ENCODE results near the gene PALMD. TPM values are rescaled to one million over a fixed set of nuclear protein-coding genes. Genes with fewer than 3 reads are reported as not detected.

Gene PALMD
- total RNA-seq, 2 donors from 2014 or later: 17.8 to 18.2 TPM

DNA sequence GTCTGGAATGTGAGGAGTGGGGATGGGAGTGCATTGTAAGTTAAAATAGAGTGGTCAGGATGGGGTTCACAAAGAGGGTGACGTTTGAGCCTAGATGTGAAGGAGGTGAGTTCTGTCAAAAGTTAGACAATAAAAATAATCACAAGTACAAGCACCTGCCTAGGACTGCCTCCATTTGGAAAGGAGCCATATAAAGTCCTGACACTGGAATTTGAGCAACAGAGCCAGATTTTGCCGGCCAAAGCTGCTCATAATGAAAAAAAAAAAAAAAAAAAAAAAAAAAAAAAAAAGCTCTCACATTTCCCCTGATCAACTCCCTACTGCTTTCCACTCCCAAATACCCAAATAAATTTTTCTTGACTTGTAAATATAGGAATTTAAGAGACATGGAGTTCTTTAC lies 4.1 kb downstream of the PALMD start:
- Histone ChIP-seq H3K9me3 (no peaks in the 10 kb centered on the region), H3K4me3 (no peak overlapping the region), H3K27ac (peak overlapping the region; percentile 52 to 59), H3K4me1 (replicated peaks) (no peaks in the 10 kb centered on the region), H3K27me3 (replicated peaks; ENCODE audit: insufficient read depth) (no peaks in the 10 kb centered on the region), H3K36me3 (no peaks in the 10 kb centered on the region)
- 23% methylated on average over 2 of the region's 2 CpGs for WGBS
- peak; percentile 34 for DNase-seq (ENCODE audit: low spot score)
- intact Hi-C loops (cut with DNase I): no loop called here
- no peak for TF ChIP-seq POLR2A (IDR thresholded peaks at IDR 0.05)
- TF ChIP-seq POLR2AphosphoS5 (IDR thresholded peaks at IDR 0.05): no peak
- TF ChIP-seq, protein P1, sequence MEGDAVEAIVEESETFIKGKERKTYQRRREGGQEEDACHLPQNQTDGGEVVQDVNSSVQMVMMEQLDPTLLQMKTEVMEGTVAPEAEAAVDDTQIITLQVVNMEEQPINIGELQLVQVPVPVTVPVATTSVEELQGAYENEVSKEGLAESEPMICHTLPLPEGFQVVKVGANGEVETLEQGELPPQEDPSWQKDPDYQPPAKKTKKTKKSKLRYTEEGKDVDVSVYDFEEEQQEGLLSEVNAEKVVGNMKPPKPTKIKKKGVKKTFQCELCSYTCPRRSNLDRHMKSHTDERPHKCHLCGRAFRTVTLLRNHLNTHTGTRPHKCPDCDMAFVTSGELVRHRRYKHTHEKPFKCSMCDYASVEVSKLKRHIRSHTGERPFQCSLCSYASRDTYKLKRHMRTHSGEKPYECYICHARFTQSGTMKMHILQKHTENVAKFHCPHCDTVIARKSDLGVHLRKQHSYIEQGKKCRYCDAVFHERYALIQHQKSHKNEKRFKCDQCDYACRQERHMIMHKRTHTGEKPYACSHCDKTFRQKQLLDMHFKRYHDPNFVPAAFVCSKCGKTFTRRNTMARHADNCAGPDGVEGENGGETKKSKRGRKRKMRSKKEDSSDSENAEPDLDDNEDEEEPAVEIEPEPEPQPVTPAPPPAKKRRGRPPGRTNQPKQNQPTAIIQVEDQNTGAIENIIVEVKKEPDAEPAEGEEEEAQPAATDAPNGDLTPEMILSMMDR (IDR thresholded peaks at IDR 0.05): no peak

DNA sequence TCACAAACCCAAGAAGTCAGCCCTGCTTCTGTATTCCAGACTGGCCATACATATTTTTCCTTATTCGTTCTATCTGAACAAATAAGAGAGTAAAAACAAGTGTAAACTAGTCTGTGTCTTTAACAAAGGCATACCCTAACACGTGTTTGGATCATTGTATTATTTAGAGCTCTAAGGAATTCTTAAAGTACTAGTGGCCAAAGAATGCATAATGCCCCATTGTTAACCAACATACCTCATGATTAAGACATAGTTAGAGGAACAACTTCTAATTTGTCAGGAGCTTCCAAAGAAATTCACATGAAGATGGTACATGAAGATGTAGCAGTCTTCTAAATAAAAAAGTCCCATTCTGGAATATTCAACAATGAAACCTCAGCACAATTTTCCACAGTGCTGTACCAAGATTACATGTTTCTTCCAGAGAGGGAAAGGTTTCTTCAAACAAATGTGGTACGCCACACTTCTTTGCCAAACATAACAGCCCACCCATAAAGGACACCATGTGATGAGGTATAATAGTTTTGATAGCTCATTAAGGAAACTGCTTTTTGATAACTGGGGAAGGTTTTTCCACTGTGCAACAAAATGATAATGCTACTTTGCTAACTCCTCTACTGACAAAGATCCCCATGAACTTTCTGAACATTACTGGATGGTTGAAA lies 5.0 kb downstream of the PALMD start:
- Histone ChIP-seq H3K4me3 (no peak overlapping the region), H3K9me3 (no peaks in the 10 kb centered on the region), H3K36me3 (no peaks in the 10 kb centered on the region), H3K27me3 (replicated peaks; ENCODE audit: insufficient read depth) (no peaks in the 10 kb centered on the region), H3K27ac (peak overlapping the region; percentile 52 to 59), H3K4me1 (replicated peaks) (no peaks in the 10 kb centered on the region)
- 35% methylated on average over 3 of the region's 3 CpGs for WGBS
- intact Hi-C loops (cut with DNase I): no loop called here
- no peak for DNase-seq (ENCODE audit: low spot score)
- TF ChIP-seq POLR2A (IDR thresholded peaks at IDR 0.05): no peak
- TF ChIP-seq, protein P1 (IDR thresholded peaks at IDR 0.05): no peak
- no peak for TF ChIP-seq POLR2AphosphoS5 (IDR thresholded peaks at IDR 0.05)

DNA sequence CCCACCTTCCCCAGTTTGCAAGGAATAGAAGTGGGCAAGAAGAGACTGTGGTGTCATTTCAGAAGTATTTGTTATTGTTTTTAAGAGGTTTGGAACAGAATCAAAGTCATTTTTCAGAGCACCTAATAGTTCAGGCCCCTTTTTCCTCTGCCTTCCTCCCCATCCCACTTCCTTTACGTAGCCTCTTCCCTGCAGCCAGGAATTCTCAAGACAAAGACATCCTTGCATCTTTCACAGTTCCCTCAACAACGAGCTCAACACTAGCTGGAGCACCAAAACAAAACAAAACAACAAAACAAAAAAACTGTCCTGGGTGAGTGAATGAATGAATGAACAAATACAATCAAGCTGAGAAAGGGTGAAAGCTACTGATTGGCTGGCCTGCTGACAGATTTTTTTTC lies 7.0 kb downstream of the PALMD start:
- H3K9me3 ChIP-seq: no peaks in the 10 kb centered on the region
- 62% methylated on average over 2 of the region's 2 CpGs for WGBS
- intact Hi-C loops (cut with DNase I): no loop called here

DNA sequence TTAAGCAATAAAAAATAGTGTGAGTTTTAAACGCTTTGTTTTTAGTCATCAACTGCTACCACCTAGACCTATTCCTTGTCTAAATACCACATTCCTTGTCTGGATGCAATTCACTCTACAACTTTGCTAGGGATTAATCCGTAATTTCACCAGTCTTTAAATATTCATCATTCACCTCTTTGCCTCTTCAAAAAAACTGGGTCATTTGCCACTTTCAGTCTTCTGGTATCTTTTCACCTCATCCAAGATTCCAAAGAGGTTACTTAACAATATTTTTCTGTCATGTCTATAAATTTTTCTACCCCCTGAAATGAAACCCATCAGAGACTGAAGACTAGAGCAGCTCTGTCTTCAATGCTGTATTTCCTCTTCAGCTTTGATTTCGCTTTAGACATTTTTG lies 9.5 kb downstream of the PALMD start:
- intact Hi-C loops (cut with DNase I): no loop called here
- Histone ChIP-seq H3K9me3 (no peaks in the 10 kb centered on the region), H3K27me3 (replicated peaks; ENCODE audit: insufficient read depth) (no peaks in the 10 kb centered on the region), H3K27ac (no peak overlapping the region), H3K4me1 (replicated peaks) (no peaks in the 10 kb centered on the region), H3K4me3 (no peak overlapping the region), H3K36me3 (no peaks in the 10 kb centered on the region)
- no peak for TF ChIP-seq POLR2A (IDR thresholded peaks at IDR 0.05)
- TF ChIP-seq, protein P1 (IDR thresholded peaks at IDR 0.05): no peak
- no peak for TF ChIP-seq POLR2AphosphoS5 (IDR thresholded peaks at IDR 0.05)
- WGBS: 96% methylated on average over 3 of the region's 3 CpGs
- DNase-seq (ENCODE audit: low spot score): no peak

More for the DNA sequence above, 7.0 kb downstream of the PALMD start:
- TF ChIP-seq POLR2A (IDR thresholded peaks at IDR 0.05): no peak
- TF ChIP-seq, protein P1 (IDR thresholded peaks at IDR 0.05): no peak
- no peak for TF ChIP-seq POLR2AphosphoS5 (IDR thresholded peaks at IDR 0.05)
- H3K27me3 ChIP-seq (replicated peaks; ENCODE audit: insufficient read depth): no peaks in the 10 kb centered on the region
- DNase-seq (ENCODE audit: low spot score): no peak
- no peak overlapping the region for H3K27ac ChIP-seq
- no peaks in the 10 kb centered on the region for H3K36me3 ChIP-seq
- H3K4me1 ChIP-seq (replicated peaks): no peaks in the 10 kb centered on the region
- H3K4me3 ChIP-seq: no peak overlapping the region

DNA sequence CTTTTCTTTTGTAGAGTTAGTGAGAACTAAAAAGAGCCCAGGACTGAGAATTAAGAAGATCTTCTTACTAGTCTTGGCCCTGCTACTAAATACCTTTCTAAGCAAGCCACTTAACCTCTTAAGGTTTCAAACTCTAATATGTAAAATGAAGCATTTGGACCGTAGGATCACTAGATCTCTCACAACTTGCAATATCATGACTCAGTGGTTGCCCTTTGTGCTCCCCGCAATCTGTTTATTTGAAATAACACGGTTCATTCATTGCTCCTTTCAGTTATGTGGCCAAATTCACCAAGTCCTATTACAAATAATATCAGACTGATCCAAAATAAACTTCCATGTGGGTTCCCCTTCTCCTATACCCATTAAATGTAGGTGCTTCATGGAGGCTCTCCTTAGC lies 10.8 kb downstream of the PALMD start:
- intact Hi-C loops (cut with DNase I): no loop called here
- Histone ChIP-seq H3K36me3 (no peaks in the 10 kb centered on the region), H3K9me3 (no peaks in the 10 kb centered on the region), H3K4me1 (replicated peaks) (no peaks in the 10 kb centered on the region), H3K27me3 (replicated peaks; ENCODE audit: insufficient read depth) (no peaks in the 10 kb centered on the region), H3K27ac (no peak overlapping the region), H3K4me3 (no peak overlapping the region)
- 94% methylated on average over 3 of the region's 3 CpGs for WGBS
- DNase-seq (ENCODE audit: low spot score): no peak
- TF ChIP-seq POLR2A (IDR thresholded peaks at IDR 0.05): no peak
- TF ChIP-seq, protein P1 (IDR thresholded peaks at IDR 0.05): no peak
- no peak for TF ChIP-seq POLR2AphosphoS5 (IDR thresholded peaks at IDR 0.05)

Measured in prostate gland (tissue), 2 donors.